ENCODE measurements around the gene LGR5.
A peak's percentile ranks its signal among the peaks of the same experiment; 100 is the strongest.

The LGR5 gene

DNA sequence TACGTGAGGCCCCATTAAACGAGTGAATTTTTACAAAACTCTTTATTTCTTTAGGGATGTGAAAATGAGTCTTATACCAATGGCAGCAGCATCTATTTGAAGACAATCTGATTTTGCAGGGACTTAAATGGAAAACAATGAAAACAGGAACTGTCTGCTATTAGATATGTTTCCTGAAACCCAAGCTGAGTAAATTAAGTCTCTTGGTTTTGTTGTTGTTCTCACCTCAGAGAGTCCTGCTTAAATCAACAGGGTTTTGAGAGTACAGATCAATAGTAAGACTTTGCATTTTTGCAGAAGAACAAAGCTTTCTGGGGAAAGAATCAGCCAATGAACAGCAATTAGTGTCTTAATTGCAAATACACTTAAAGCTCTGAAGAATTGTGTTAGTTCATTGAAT, 39.1 kb upstream of the LGR5 start:
- TF ChIP-seq, protein P1, sequence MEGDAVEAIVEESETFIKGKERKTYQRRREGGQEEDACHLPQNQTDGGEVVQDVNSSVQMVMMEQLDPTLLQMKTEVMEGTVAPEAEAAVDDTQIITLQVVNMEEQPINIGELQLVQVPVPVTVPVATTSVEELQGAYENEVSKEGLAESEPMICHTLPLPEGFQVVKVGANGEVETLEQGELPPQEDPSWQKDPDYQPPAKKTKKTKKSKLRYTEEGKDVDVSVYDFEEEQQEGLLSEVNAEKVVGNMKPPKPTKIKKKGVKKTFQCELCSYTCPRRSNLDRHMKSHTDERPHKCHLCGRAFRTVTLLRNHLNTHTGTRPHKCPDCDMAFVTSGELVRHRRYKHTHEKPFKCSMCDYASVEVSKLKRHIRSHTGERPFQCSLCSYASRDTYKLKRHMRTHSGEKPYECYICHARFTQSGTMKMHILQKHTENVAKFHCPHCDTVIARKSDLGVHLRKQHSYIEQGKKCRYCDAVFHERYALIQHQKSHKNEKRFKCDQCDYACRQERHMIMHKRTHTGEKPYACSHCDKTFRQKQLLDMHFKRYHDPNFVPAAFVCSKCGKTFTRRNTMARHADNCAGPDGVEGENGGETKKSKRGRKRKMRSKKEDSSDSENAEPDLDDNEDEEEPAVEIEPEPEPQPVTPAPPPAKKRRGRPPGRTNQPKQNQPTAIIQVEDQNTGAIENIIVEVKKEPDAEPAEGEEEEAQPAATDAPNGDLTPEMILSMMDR (conservative IDR thresholded peaks at IDR 0.05; ENCODE audit: low read depth), result no peak
- DNase-seq (ENCODE audit: low spot score), result no peak
- H3K27ac ChIP-seq, result no peak overlapping the region
- POLR2A ChIA-PET (ENCODE audit: low non-redundant PET), result no interaction called here
- CTCF ChIA-PET, result no interaction called here

DNA sequence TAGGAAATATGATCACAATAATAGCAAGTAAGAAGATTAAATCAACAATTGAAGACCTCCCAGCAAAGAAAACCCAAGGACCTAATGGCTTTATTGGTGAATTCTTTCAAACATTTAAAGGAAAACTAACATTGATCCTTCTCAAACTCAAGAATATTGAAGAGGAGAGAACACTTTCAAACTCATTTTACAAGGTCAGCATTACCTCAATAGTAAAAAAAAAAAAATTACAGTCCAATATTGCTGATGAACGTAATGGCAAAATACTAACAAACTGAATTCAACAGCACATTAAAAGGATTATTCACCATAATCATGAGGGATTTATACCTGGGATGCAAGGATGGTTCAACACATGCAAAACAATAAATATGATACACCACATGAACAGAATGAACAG, 33.7 kb upstream of the LGR5 start:
- no peak for DNase-seq (ENCODE audit: low spot score)
- POLR2A ChIA-PET (ENCODE audit: low non-redundant PET), result no interaction called here
- TF ChIP-seq, protein P1 (conservative IDR thresholded peaks at IDR 0.05; ENCODE audit: low read depth), result no peak
- CTCF ChIA-PET, result interaction anchor here (0.6 kb wide), 1 partner anchor 374 kb away, joined by 3 read pairs; no protein-coding TSS in a partner anchor
- no peak overlapping the region for H3K27ac ChIP-seq

DNA sequence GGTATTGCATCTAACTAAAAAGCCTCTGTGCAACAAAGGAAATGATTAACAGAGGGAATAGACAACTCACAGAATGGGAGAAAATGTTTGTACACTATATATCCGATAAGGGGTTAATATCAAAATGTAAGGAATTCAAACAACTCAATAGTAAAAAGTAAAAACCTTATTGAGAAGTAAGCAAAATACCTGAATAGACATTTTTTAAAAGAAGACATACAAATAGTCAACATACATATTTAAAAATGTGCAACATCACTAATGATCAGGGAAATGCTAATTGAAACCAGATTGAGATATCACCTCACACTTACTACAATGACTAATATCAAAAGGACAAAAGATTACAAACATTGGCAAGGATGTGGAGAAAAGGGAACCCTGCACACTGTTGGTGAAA, 31.9 kb upstream of the LGR5 start:
- TF ChIP-seq, protein P1 (conservative IDR thresholded peaks at IDR 0.05; ENCODE audit: low read depth), result no peak
- CTCF ChIA-PET, result no interaction called here
- POLR2A ChIA-PET (ENCODE audit: low non-redundant PET), result no interaction called here

DNA sequence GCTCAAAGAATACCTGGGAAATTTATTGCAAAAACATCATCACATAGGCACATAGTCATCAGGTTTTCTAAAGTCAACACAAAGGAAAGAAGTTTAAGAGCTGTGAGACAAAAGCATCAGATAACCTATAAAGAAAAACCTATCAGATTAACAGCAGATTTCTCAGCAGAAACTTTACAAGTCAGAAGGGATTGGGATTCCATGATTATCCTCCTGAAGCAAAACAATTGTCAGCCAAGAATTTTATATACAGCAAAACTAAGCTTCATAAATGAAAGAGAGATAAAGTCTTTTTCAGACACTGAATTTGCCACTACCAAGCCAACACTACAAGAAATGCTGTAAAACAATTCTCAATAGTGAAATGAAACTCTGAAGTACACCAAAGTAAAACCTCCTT, 28.8 kb upstream of the LGR5 start:
- TF ChIP-seq, protein P1 (conservative IDR thresholded peaks at IDR 0.05; ENCODE audit: low read depth), result no peak
- no peak for DNase-seq (ENCODE audit: low spot score)
- ChIA-PET POLR2A (ENCODE audit: low non-redundant PET) (no interaction called here), CTCF (interaction anchor here (0.6 kb wide), 1 partner anchor 606 kb away, joined by 3 read pairs; no protein-coding TSS in a partner anchor)
- no peak overlapping the region for H3K27ac ChIP-seq

More for the DNA sequence above, 31.9 kb upstream of the LGR5 start:
- no peak overlapping the region for H3K27ac ChIP-seq
- DNase-seq (ENCODE audit: low spot score), result no peak

DNA sequence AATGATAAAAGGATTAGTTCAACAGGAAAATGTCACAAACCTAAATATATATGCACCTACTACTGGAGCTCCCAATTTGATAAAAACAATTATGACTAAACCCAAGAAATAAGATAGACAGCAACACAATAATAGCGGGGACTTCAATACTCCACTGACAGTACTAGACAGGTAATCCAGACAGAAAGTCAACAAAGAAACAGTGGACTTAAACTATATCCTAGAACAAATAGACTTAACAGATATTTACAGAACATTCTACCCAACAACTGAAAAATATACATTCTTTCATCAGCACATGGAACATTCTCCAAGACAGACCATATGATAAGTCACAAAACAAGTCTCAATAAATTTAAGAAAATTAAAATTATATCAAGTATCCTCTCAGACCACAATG, 28.0 kb upstream of the LGR5 start:
- no peak for DNase-seq (ENCODE audit: low spot score)
- ChIA-PET POLR2A (ENCODE audit: low non-redundant PET) (no interaction called here), CTCF (no interaction called here)
- TF ChIP-seq, protein P1 (conservative IDR thresholded peaks at IDR 0.05; ENCODE audit: low read depth), result no peak
- no peak overlapping the region for H3K27ac ChIP-seq

DNA sequence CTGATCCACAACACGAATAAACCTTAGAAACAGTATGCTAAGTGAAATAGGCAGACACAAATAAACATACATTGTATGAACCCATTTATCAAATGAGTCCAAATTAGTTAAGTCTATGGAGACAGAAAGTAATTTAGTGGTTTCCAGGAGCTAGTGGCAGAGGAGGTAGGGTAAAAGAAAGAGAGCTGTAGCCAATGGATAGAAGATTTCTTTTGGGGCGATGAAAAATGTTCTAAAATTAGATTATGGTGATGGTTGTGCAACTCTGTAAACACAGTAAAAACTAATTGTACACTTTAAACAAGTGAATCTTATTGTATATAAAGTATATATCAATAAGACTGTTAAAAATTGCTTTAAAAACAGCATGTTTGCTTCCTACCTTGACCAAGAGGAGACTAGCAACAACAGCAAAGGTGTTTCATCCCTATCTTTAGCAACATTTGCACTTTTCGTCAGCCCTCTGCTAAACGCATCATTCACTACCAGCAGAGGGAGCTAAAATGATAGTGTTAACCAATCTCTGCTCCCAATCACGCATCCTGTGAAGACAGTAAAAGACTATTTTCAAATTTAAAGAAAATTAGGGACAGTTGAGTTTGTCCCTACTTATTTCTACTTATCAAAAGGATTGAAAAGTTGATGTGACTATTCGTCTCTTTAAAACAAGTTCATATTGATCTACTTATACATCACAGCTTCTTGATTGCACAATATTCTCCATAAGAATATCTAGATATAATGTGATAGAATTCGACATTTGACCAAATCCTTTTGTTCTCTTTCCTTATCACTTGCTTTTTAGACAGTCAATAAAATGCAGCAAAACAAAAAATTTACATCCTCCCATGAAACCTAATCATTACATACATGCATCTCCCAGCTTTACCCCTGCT, 24.0 kb upstream of the LGR5 start:
- H3K27ac ChIP-seq, result no peak overlapping the region
- ChIA-PET POLR2A (ENCODE audit: low non-redundant PET) (no interaction called here), CTCF (interaction anchor here (0.5 to 1.4 kb wide), 12 partner anchors 9 to 331 kb away, joined by 3 to 7 read pairs (median 4); no protein-coding TSS in a partner anchor)
- TF ChIP-seq, protein P1 (conservative IDR thresholded peaks at IDR 0.05; ENCODE audit: low read depth), result peak; percentile 79
- DNase-seq (ENCODE audit: low spot score), result peak; percentile 43
